GF-D8 (cell line): ENCODE results near the gene LRCH4.
A peak's percentile ranks its signal among the peaks of the same experiment; 100 is the strongest.
"Not testable (repeated sequence)": the region's sequence is repeated elsewhere in the genome, so short reads cannot be mapped to it uniquely, and the experiment has no call there.

Experiments
- DNase-seq: peaks from one replicate; lab custom pipeline; 2025; lab: John Stamatoyannopoulos, UW

The LRCH4 gene

DNA sequence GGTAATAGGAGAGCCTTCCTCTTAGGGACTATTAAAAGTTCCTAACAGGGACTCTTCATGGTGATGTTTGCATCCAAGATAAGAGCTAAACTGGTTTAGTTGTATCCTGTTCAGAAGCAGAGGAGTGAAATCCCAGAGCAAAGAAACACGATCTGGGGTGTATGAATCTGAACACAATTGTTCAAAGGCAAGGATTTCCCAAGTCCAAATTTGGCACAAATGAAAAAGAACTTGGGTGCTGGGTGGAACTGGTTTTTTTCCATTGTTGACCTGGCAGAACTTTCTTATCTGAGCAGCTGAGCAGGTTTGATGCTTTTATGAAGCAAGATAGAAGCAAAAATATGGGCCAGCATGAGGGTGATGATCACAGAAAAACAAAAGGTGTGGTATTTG is 41.0 kb downstream of the LRCH4 start:
- no peak for DNase-seq

DNA sequence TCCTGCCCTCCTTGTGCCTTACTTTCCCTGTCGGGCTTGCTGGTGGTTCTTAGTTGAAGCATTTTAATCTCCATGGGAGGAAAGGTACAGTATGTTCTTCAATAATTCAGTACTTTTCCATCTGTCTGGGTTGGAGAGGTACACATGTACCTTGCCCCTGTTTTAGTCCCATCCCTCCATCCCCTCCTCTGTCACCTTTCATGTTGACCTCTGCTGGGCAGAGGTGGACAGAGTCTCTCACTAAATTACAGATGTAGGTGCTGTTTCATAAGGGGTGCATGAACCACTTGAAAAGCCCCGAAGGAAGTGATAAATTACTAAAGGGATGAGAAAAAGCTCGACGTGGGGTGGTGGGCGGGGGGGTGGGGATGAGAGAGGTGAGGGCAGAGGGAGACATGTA is 41.5 kb downstream of the LRCH4 start:
- DNase-seq: no peak

DNA sequence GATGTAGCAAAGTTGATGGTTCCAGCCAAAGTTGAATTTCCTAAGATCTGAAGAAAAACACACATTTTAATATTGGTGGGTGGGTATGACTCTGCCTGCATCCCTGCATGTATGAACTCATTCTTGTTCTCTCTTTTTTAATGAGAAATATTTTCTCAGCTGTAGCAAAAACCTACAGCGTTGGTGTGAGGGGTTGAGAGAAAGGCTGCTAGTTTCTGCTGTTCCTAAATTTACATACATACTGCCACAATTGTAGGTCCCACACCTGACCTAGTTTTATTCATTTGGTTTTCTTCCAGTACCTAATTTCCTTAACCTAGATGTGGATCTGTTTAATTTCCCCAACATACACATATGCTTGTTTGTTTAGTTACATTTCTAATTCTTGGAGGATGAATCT is 42.3 kb downstream of the LRCH4 start:
- no peak for DNase-seq

DNA sequence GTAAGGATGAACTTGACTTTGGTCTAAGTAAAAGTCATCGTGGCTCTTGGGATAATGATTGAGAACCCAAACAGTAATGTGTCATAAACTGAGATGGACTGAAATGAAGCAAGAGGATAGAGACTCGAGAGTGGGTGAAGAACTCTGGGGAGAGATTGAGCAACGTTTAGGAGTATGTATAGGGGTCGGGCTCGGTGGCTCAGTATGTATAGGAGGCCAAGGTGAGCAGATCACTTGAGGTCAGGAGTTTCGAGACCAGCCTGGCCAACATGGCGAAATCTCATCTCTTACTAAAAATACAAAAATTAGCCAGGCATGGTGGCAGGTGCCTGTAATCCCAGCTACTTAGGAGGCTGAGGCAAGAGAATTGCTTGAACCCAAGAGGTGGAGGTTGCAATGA is 44.6 kb downstream of the LRCH4 start:
- not testable (repeated sequence) for DNase-seq

DNA sequence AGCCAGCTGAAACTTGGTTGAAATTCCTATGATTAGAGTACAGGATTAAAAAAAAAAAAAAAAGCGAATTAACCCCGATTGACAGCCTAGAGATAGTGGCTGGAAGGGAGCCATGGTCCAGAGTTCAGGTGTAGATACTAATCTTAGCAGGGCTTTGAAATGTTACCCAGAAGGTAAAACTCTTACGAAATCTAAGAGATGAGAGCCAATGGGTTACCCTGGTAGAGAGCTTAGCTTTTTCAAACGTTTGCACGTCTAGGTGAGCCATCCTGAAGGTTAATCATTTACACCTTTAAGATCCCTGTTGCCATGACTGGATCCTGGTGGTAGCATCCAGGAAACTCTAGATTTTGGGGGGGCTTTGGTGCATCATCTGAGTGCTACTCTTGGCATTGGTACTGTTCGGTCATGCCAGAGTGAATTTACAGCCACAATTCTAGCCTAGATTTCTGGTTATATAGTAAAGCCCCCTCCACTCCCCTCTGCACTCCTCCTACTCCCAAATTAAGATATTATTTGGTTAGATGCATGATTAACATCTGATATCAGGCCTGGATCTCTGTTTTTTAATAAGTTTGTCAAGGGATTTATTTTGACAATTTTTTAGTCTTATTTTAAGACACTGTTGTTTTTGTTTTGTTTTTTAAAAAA is 45.7 kb downstream of the LRCH4 start:
- no peak for DNase-seq

DNA sequence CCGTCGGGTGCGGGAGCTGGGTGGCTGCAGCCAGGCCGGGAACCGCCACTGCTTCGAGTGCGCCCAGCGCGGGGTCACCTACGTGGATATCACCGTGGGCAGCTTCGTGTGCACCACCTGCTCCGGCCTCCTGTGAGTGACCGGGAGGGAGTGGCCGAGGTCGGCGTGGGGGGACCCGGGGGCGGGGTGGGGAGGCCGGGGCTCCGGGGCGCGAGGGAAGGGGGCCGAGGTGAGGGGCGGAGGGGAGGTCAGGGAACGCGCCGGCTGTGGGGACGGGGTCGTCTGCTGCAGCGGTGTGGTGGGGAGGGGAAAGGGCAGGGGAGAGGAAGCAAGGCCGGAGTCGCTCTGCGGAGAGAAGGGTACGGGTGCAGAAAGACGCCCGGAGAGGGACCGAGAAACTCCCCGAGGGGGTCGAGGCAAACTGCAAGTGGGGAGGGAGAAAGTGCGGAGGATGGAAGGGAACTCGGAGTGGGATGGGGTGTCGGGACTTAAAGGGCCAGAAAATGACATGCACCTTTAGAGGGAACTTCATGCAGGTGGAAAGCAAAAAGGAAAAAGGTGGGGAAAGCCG is 46.4 kb downstream of the LRCH4 start:
- DNase-seq: no peak

DNA sequence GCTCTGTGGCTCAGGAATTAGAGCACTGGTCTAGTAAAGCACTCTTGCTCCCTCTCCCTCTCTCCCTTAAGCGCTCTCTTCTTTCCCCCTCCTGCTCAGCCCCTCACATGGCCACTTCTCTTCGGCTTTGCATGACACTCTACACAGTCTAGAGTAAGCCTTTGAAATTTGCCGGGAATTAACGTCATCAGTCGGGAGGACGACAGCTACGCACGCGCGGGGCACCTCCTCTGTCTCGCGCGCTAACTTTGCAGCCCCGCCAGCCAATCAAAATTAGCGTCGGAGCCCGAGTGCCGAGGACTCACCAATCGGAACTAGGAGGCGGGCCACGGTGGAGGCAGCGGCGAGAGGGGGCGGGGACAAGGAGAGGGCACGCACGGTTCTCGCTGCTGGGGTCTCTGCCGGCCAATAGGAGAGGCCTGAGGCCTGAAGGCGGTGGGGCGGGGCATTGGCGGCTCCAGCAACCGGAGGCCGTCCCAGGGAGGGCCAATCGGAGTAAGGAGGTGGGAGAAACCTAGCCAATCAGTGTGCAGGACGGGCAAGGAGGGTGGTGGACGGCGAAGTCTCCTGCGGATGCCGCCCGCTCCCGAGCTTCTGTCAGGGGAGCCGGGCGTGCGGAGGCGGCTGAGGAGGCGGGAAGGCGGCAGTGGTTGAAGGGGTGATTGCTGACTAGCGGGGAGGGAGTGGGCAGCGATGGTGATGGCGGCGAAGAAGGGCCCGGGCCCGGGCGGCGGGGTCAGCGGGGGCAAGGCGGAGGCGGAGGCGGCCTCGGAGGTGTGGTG is 47.1 kb downstream of the LRCH4 start, which contains the start of gene AGFG2:
TSS of gene AGFG2 (plus strand) at position 550 of the 782 bp plus-strand sequence. CDS start at position 694, 144 bp downstream.
- DNase-seq: peak; percentile 98

DNA sequence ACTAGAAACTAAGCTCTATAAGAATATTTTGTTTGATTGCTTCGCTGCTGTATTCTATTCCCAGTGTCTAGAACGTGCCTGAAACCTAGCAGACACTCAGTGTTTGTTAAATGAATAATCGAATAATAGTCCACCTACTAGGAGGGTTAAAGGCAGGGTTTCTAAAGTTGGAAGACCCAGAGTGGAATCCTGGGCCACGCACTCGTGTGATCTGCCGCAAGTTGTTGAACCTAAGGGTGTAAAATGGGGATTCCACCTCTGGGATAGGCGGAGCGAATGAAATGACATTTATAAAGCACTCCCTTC is 47.6 kb downstream of the LRCH4 start:
- no peak for DNase-seq

DNA sequence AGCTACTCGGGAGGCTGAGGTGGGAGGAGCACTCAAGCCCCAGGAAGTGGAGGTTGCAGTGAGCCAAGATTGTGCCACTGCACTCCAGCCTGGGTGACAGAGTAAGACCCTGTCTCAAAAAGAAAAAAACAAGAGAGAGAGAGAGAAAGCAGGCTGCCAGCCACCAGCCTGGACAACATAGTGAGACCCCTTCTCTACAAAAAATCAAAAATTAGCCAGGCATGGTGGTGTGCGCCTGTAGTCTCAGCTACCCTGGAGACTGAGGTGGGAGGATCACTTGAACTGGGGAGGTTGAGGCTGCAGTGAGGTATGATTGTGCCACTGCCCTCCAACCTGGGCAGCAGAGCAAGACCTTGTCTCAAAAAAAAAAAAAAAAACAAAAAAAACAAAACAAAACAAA is 49.2 kb downstream of the LRCH4 start:
- not testable (repeated sequence) for DNase-seq

DNA sequence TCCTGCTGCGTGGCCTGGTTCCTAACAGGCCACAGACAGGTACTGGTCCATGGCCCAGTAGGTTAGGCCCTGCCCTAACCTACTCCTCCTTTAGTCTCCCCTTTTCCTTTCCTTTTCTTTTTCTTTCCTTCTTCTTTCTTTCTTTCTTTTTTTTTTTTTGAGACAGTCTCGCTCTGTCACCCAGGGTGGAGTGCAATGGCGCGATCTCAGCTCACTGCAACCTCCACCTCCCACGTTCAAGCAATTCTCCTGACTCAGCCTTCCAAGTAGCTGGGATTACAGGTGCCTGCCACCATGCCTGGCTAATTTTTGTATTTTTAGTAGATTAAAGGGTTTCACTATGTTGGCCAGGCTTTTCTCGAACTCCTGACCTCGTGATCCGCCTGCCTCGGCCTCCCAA is 49.9 kb downstream of the LRCH4 start:
- DNase-seq: not testable (repeated sequence)

DNA sequence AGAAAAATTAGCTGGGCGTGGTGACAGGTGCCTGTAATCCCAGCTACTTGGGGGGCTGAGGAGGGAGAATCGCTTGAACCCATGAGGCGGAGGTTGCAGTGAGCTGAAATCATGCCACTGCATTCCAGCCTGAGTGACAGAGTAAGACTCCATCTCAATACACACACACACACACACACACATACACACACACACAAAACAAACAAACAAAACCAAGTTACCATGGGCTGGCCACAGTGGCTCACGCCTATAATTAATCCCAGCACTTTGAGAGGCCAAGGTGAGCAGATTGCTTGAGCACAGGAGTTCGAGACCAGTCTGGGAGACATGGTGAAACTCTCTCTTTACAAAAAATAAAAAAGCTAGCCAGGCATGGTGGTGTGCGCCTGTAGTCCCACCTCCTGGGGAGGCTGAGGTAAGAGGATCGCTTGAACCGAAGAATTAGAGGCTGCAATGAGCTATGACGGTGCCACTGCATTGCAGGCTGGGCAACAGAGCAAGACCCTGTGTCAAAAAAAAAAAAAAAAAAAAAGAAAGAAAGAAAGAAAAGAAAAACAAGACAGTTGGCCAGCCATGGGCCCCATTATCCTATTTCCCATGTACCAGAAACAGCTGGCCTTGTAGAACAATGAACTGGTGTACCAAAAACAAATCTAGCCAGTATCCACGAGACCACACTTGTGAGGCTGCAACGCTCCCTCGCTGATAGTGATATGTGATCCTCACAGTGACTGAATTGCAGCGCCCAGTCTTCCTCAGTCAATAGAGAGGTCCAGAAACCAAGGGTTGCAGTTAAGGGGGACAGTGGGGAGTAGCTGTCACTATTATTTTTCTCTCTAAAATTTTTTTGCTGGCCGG is 53.5 kb downstream of the LRCH4 start:
- DNase-seq: no peak

DNA sequence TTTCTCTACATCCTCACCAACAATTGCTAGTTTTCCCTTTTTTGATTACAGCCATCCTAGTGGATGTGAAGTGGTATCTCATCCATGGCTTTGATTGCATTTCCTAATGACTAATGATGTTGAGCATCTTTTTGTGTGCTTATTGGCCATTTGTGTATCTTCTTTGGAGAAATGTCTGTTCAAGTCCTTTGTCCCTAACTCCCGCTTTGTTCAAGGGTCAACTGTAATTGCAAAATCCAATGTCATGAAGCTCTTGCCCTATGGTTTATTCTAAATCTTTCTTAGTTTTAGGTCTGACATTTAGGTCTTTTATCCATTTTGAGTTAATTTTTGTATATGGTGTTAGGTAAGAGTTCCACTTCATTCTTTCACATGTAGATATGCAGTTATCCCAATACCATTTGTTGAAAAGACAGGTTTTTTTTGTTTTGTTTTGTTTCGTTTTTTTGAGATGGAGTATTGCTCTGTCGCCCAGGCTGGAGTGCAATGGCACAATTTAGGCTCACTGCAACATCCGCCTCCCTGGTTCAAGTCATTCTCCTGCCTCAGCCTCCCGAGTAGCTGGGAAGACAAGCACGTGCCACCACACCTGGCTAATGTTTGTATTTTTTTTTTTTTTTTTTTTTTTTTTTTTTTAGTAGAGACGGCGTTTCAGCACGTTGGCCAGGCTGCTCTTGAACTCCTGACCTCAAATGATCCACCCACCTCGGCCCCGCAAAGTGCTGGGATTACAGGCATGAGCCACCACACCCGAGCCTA is 57.6 kb downstream of the LRCH4 start:
- DNase-seq: not testable (repeated sequence)
